ENCODE data around the gene TSR3. TPM values are rescaled to one million over a fixed set of nuclear protein-coding genes. Genes with fewer than 3 reads are reported as not detected.

The TSR3 gene
- total RNA-seq, 1 donor from 2014 or later: 56.9 TPM

GRCh38 chr16:1378087-1378803 lies 26.6 kb upstream of the TSR3 start:
- no peak for DNase-seq (ENCODE audit: low read depth)

- peak; percentile 26 for DNase-seq (ENCODE audit: low read depth)
Measured at GRCh38 chr16:1377406-1378010, 25.8 kb upstream of the TSR3 start.

GRCh38 chr16:1375741-1376410 lies 24.2 kb upstream of the TSR3 start:
- no peak for DNase-seq (ENCODE audit: low read depth)

- DNase-seq (ENCODE audit: low read depth): no peak
Measured at GRCh38 chr16:1375298-1375640, 23.6 kb upstream of the TSR3 start.

- no peak for DNase-seq (ENCODE audit: low read depth)
Measured at GRCh38 chr16:1374418-1375297, 23.0 kb upstream of the TSR3 start.

- no peak for DNase-seq (ENCODE audit: low read depth)
Measured at GRCh38 chr16:1372292-1372950, 20.7 kb upstream of the TSR3 start.

GRCh38 chr16:1371054-1371978 lies 19.6 kb upstream of the TSR3 start:
- no peak for DNase-seq (ENCODE audit: low read depth)

GRCh38 chr16:1367486-1368174 lies 16.0 kb upstream of the TSR3 start:
- no peak for DNase-seq (ENCODE audit: low read depth)

GRCh38 chr16:1366712-1367299 lies 15.1 kb upstream of the TSR3 start:
- no peak for DNase-seq (ENCODE audit: low read depth)

GRCh38 chr16:1366060-1366711 lies 14.5 kb upstream of the TSR3 start:
- no peak for DNase-seq (ENCODE audit: low read depth)

GRCh38 chr16:1364510-1364909 lies 12.8 kb upstream of the TSR3 start:
- DNase-seq (ENCODE audit: low read depth): no peak

GRCh38 chr16:1363501-1364041 lies 11.9 kb upstream of the TSR3 start:
- DNase-seq (ENCODE audit: low read depth): no peak

GRCh38 chr16:1362807-1363206 lies 11.1 kb upstream of the TSR3 start:
- DNase-seq (ENCODE audit: low read depth): no peak

- DNase-seq (ENCODE audit: low read depth): no peak
Measured at GRCh38 chr16:1361685-1362360, 10.1 kb upstream of the TSR3 start.

- no peak for DNase-seq (ENCODE audit: low read depth)
Measured at GRCh38 chr16:1357906-1358566, 6.4 kb upstream of the TSR3 start.

GRCh38 chr16:1356061-1356900 lies 4.6 kb upstream of the TSR3 start:
- DNase-seq (ENCODE audit: low read depth): no peak

- DNase-seq (ENCODE audit: low read depth): no peak
Measured at GRCh38 chr16:1355591-1355990, 3.9 kb upstream of the TSR3 start.
